DOHH2 (cell line): ENCODE results near the gene HOXB3.

ENCODE experiments used
- H3F3A ChIP-seq: fragments of 200-600 bp; sonication (generic), shearing (Covaris generic); 2 replicates; pipeline ENCODE4 v1.6.0; 2016; ENCODE audit warnings: antibody characterized with exemption, mild to moderate bottlenecking; ENCODE audit not compliant: control insufficient read depth, insufficient read depth
- H3K27ac ChIP-seq: fragments of 200-600 bp; sonication (generic); 2 replicates; pipeline ENCODE4 v1.5.1; 2014; ENCODE audit warnings: low read depth, mild to moderate bottlenecking, low read length, moderate library complexity
- H3K27me3 ChIP-seq: fragments of 200-600 bp; sonication (generic); 2 replicates; pipeline ENCODE4 v1.6.1; 2014; ENCODE audit warnings: mild to moderate bottlenecking, low read length, mixed read lengths; ENCODE audit not compliant: control insufficient read depth
- H3K36me3 ChIP-seq: fragments of 200-600 bp; sonication (generic); 2 replicates; pipeline ENCODE4 v1.6.1; 2014; ENCODE audit warnings: mild to moderate bottlenecking, low read length, moderate library complexity, mixed read lengths; ENCODE audit not compliant: control insufficient read depth
- H3K4me1 ChIP-seq: fragments of 200-600 bp; sonication (generic); 2 replicates; pipeline ENCODE4 v1.6.1; 2014; ENCODE audit warnings: mild to moderate bottlenecking, low read length, mixed read lengths; ENCODE audit not compliant: control insufficient read depth
- H3K4me2 ChIP-seq: fragments of 200-600 bp; sonication (generic); 2 replicates; pipeline ENCODE4 v1.6.0; 2014; ENCODE audit warnings: mild to moderate bottlenecking, low read length, moderate library complexity
- H3K4me3 ChIP-seq: fragments of 200-600 bp; sonication (generic); 2 replicates; pipeline ENCODE4 v1.5.1; 2014; ENCODE audit warnings: mild to moderate bottlenecking, low read length, mixed read lengths
- H3K79me2 ChIP-seq: fragments of 200-600 bp; sonication (generic); 2 replicates; pipeline ENCODE4 v1.6.1; 2014; ENCODE audit warnings: mild to moderate bottlenecking, low read length, mixed read lengths; ENCODE audit not compliant: control insufficient read depth
- H3K9me2 ChIP-seq: fragments of 200-600 bp; sonication (generic); replicated peaks from 2 replicates; pipeline ENCODE4 v1.6.1; 2014; ENCODE audit warnings: mild to moderate bottlenecking, low read length, mixed read lengths; ENCODE audit not compliant: control insufficient read depth
- H3K9me3 ChIP-seq: fragments of 200-600 bp; sonication (generic); 2 replicates; pipeline ENCODE4 v1.6.1; 2014; ENCODE audit warnings: antibody characterized with exemption, low read length, mixed read lengths; ENCODE audit not compliant: control insufficient read depth, insufficient read depth
- H4K20me1 ChIP-seq: fragments of 200-600 bp; sonication (generic); 2 replicates; pipeline ENCODE4 v1.6.0; 2014; ENCODE audit warnings: low read depth, mild to moderate bottlenecking, antibody characterized with exemption, low read length, moderate library complexity; ENCODE audit not compliant: control insufficient read depth, insufficient read depth
- CTCF ChIP-seq: fragments of 200-600 bp; sonication (generic); IDR thresholded peaks from one replicate; pipeline ENCODE4 v1.5.1; 2014; ENCODE audit warnings: antibody characterized with exemption, mild to moderate bottlenecking, low read depth, low read length; ENCODE audit not compliant: poor library complexity, severe bottlenecking
- EZH2phosphoT487 ChIP-seq: fragments of 200-600 bp; sonication (generic); IDR thresholded peaks from 2 replicates; pipeline ENCODE4 v1.6.1; 2017; ENCODE audit warnings: borderline replicate concordance, mild to moderate bottlenecking, antibody characterized with exemption, low read length, moderate library complexity, mixed read lengths

Gene HOXB3

GRCh38 chr17:48588528-48588927 is 1.5 kb downstream of the HOXB3 start:
- H3K4me2 ChIP-seq: no peak overlapping the region

GRCh38 chr17:48588074-48588415 is 2.0 kb downstream of the HOXB3 start:
- H4K20me1 ChIP-seq: peaks cover 7% of the 10 kb centered on the region; the same call in 1 of the 2 replicates
- H3K4me3 ChIP-seq: no peak overlapping the region
- no peaks in the 10 kb centered on the region for H3K9me2 ChIP-seq
- H3K79me2 ChIP-seq: no peaks in the 10 kb centered on the region
- no peaks in the 10 kb centered on the region for H3K36me3 ChIP-seq
- H3K4me2 ChIP-seq: no peak overlapping the region
- no peaks in the 10 kb centered on the region for H3K9me3 ChIP-seq
- H3K27me3 ChIP-seq: peaks cover 88% of the 10 kb centered on the region
- TF ChIP-seq EZH2phosphoT487 (no peak), CTCF (no peak)
- peaks cover 15% of the 10 kb centered on the region for H3K4me1 ChIP-seq
- H3K27ac ChIP-seq: no peak overlapping the region
- no peaks in the 10 kb centered on the region for H3F3A ChIP-seq

More at GRCh38 chr17:48588528-48588927, 1.5 kb downstream of the HOXB3 start:
- Histone ChIP-seq H3K36me3 (no peaks in the 10 kb centered on the region), H3K27ac (no peak overlapping the region), H3K4me1 (peaks cover 15% of the 10 kb centered on the region), H3K9me3 (no peaks in the 10 kb centered on the region), H4K20me1 (peaks cover 5% of the 10 kb centered on the region; the same call in 1 of the 2 replicates), H3K4me3 (no peak overlapping the region), H3K9me2 (no peaks in the 10 kb centered on the region), H3K27me3 (peaks cover 88% of the 10 kb centered on the region), H3K79me2 (no peaks in the 10 kb centered on the region), H3F3A (no peaks in the 10 kb centered on the region)
- TF ChIP-seq CTCF (no peak), EZH2phosphoT487 (no peak)

GRCh38 chr17:48587276-48588073 is 2.6 kb downstream of the HOXB3 start:
- Histone ChIP-seq H3K4me2 (no peak overlapping the region), H4K20me1 (peaks cover 7% of the 10 kb centered on the region; the same call in 1 of the 2 replicates), H3K36me3 (no peaks in the 10 kb centered on the region), H3K9me2 (no peaks in the 10 kb centered on the region), H3K9me3 (no peaks in the 10 kb centered on the region), H3K27me3 (peaks cover 89% of the 10 kb centered on the region), H3K79me2 (no peaks in the 10 kb centered on the region), H3K4me1 (peaks cover 15% of the 10 kb centered on the region), H3K4me3 (no peak overlapping the region), H3F3A (no peaks in the 10 kb centered on the region), H3K27ac (no peak overlapping the region)
- TF ChIP-seq CTCF (no peak), EZH2phosphoT487 (no peak)
